ENCODE data around the gene BHLHE23.

DNA sequence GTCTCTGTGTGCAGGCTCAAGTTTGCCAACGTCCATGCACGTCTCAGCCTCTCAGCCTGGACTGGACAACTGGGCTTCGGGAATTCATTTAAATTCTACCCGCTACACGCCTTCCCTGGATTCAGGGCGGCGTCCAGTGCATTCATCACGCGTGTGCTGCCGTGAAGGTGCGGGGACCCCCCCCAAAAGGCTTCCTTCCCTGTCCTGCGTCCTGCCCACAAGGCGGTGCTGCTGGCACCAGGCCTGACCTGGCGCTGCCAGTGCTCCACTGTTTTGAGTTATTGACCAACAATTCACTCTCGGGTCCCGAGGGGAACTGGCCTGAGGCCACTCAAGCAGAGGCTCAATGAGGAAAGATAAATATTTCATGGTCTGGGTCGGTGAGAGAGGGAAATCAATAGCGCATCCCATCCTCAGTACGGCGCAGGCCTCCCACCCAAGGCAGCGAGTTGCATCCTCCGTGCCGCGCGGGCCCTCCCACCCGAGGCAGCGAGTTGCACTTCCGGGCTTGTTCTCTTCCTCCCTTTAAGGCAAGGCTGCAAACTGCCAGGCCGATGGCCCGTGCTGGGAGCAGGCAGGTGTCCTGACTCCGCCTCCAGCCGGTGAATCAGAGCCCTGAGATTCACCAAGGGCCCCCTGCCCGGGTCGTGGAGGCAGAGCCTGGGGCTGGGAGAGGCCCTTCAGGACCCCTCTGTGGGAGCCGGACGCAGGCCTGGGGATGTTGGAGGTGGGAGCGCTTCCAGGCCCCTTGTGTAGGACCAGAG is 22.8 kb upstream of the BHLHE23 start:
- TF ChIP-seq, protein P1, sequence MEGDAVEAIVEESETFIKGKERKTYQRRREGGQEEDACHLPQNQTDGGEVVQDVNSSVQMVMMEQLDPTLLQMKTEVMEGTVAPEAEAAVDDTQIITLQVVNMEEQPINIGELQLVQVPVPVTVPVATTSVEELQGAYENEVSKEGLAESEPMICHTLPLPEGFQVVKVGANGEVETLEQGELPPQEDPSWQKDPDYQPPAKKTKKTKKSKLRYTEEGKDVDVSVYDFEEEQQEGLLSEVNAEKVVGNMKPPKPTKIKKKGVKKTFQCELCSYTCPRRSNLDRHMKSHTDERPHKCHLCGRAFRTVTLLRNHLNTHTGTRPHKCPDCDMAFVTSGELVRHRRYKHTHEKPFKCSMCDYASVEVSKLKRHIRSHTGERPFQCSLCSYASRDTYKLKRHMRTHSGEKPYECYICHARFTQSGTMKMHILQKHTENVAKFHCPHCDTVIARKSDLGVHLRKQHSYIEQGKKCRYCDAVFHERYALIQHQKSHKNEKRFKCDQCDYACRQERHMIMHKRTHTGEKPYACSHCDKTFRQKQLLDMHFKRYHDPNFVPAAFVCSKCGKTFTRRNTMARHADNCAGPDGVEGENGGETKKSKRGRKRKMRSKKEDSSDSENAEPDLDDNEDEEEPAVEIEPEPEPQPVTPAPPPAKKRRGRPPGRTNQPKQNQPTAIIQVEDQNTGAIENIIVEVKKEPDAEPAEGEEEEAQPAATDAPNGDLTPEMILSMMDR (conservative IDR thresholded peaks at IDR 0.05) = no peak
- TF ChIP-seq EZH2 (IDR thresholded peaks at IDR 0.05; ENCODE audit: low read depth) = no peak

Measured in PC-9 (cell line).